SJSA1 (cell line): ENCODE results near the gene KLK8. TPM values are rescaled to one million over a fixed set of nuclear protein-coding genes. Genes with fewer than 3 reads are reported as not detected.
"Not testable (repeated sequence)": the region's sequence is repeated elsewhere in the genome, so short reads cannot be mapped to it uniquely, and the experiment has no call there.

Source experiments
- DNase-seq, 2 experiments: peaks; one replicate each; pipeline ENCODE4 v3.0.0-alpha.2; 2015 to 2020; ENCODE audit warnings: low spot score in 2 of 2, low read depth in 1 of 2
- H3K27ac ChIP-seq: fragments of 250-450 bp; sonication (Bioruptor Pico); 2 replicates; pipeline ENCODE4 v1.5.1; 2020; ENCODE audit warnings: mild to moderate bottlenecking, moderate library complexity
- H3K27me3 ChIP-seq: fragments of 250-450 bp; sonication (Bioruptor Pico); replicated peaks from 2 replicates; pipeline ENCODE4 v1.5.1; 2020; ENCODE audit warnings: mild to moderate bottlenecking, moderate library complexity
- H3K36me3 ChIP-seq: fragments of 250-450 bp; sonication (Bioruptor Pico); 2 replicates; pipeline ENCODE4 v1.5.1; 2020; ENCODE audit warnings: mild to moderate bottlenecking
- H3K4me1 ChIP-seq: fragments of 250-450 bp; sonication (Bioruptor Pico); replicated peaks from 2 replicates; pipeline ENCODE4 v1.6.1; 2021; ENCODE audit warnings: mild to moderate bottlenecking
- H3K4me3 ChIP-seq: fragments of 250-450 bp; sonication (Bioruptor Pico); 2 replicates; pipeline ENCODE4 v1.5.1; 2020; ENCODE audit warnings: mild to moderate bottlenecking
- H3K9me3 ChIP-seq: fragments of 250-450 bp; sonication (Bioruptor Pico); replicated peaks from 2 replicates; pipeline ENCODE4 v1.5.1; 2020; ENCODE audit warnings: mild to moderate bottlenecking
- total RNA-seq: library from RNA; depleted of rRNA; stranded (reverse); fragments of >200 nt; shearing (Covaris generic); gene quantifications from 2 replicates; pipeline ENCODE4 v1.2.3, GENCODE V29; 2014

The KLK8 gene
- total RNA-seq, 1 experiment from 2014 or later: not detected

DNA sequence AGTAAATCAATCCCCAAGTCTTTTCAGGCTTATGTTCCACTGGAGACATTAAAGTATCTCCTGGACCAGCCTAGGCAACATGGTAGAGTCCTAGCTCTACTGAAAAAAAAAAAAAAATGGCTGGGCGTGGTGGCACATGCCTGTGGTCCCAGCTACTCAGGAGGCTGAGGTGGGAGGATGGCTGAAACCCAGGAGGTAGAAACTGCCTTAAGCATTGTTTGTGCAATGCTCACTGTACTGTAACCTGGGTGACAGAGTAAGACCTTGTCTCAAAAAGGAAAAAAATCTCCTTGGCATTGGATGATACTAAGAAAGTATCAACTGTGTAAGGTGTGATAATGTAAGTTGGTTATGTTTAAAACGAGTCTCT, 8.8 kb downstream of the KLK8 start:
- no peak for DNase-seq

DNA sequence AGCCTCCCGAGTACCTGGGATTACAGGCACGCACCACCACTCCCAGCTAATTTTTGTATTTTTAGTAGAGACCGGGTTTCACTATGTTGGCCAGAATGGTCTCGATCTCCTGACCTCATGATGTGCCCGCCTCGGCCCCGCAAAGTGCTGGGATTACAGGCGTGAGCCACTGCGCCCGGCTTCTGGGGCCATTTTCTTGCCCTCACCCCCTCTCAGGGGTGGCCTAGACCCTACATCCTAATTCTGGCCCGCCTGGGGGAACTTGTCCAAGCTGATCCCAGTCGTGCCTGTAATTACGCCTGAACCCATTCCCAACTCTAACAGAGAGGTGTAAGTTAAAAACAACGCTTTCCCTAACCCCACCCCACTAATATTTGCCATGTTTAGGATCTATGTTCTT, 17.0 kb downstream of the KLK8 start:
- not testable (repeated sequence) for H3K36me3 ChIP-seq, H3K4me1 ChIP-seq, DNase-seq, H3K27ac ChIP-seq, H3K27me3 ChIP-seq, H3K9me3 ChIP-seq, H3K4me3 ChIP-seq

More for the DNA sequence above, 8.8 kb downstream of the KLK8 start:
- Histone ChIP-seq H3K27ac (no peak overlapping the region), H3K9me3 (no peaks in the 10 kb centered on the region), H3K36me3 (no peaks in the 10 kb centered on the region), H3K27me3 (no peaks in the 10 kb centered on the region), H3K4me1 (no peaks in the 10 kb centered on the region), H3K4me3 (no peak overlapping the region)

DNA sequence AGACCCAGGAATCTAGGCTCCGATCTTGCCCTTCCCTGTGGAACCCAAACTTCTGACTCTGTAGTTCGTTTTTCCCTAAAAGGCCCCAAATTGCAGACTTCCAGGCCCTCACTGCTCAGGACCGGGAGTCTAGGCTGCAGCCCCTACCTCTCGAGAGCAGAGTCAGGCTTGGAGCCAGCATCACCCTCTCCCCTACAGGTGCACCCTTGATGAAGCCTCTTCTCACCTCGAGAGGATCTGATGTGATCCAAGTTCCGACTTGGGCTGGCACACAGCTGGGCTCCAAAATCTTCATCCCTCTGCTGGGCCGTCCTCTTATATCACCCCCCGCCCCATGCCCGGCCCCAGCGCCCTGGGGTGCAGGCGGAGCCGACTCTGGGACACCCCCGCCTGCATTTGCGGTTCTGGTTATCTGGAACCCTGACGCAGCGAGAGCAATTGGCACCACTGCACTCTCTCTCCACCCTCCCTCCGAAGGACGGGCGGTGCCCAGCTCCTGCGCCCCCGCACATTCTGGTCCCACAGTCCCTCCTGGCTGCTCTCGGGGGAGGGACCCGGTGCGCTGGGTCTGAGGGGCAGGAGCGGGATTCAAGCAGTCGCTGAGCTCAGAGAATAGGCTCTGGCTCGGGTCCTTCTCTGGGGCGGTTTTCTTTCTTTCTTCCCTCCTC, 17.6 kb downstream of the KLK8 start, which contains the start of gene KLK7:
KLK7 (minus strand) TSS at position 293 of the 668 bp plus-strand sequence. CDS start 1,518 bp downstream, outside the sequence.
- Histone ChIP-seq H3K27ac (no peak within 1 kb of the TSS), H3K4me1 (no peaks in the 10 kb centered on the region), H3K27me3 (no peaks in the 10 kb centered on the region; the same call in none of the 2 replicates), H3K4me3 (no peak within 1 kb of the TSS), H3K36me3 (no peaks in the 10 kb centered on the region), H3K9me3 (no peaks in the 10 kb centered on the region)
- DNase-seq: no peak

DNA sequence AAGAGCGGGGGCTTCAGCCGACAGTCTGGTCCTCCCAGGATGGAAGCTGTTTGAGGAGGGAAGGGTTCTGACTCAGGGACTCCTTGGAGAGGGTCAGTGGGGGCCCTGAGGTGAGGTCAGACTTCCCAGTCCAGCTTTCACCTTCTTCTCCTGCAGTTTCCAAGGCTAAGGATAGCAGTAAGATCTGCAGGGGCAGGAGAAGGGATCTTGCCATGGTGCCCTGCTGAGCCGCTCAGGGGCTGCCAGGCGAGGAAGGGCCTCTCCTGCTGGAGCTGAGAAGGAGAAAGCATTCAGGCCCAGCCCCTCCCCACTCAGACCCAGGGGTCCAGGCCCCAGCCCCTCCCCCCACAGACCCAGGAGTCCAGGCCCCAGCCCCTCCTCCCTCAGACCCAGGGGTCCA, 19.2 kb downstream of the KLK8 start:
- no peak for DNase-seq
- no peak overlapping the region for H3K27ac ChIP-seq
- H3K4me1 ChIP-seq: no peaks in the 10 kb centered on the region

DNA sequence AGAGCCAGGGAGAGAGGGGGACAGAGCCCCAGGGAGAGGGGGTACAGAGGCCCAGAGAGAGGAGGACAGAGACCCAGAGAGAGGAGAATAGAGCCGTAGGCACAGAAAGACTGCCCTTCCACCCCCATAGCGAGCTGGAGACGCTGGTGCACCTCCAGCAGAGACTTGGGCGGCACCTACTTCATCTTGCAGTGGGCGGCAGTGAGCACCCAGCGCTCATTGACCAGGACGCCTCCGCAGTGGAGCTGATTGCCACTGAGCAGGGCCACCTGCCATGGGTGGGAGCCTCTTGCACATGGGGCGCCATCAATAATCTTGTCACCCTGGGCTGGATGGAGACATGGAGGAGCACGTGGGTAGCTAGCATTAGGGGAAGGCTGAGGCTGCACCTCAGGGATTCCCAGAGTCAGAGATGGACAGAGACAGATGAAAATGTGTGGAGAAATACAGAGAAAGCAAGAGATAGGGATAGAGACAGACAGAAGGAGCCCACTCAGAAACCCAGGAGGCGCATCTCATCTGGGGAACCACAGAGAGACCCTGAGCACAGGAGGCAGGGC, 19.7 kb downstream of the KLK8 start:
- Histone ChIP-seq H3K9me3 (no peaks in the 10 kb centered on the region), H3K27me3 (peaks cover 9% of the 10 kb centered on the region), H3K27ac (no peak overlapping the region), H3K4me1 (no peaks in the 10 kb centered on the region), H3K36me3 (no peaks in the 10 kb centered on the region), H3K4me3 (no peak overlapping the region)
- no peak for DNase-seq

More for the DNA sequence above, 19.2 kb downstream of the KLK8 start:
- no peaks in the 10 kb centered on the region for H3K36me3 ChIP-seq
- peaks cover 4% of the 10 kb centered on the region for H3K27me3 ChIP-seq
- no peaks in the 10 kb centered on the region for H3K9me3 ChIP-seq
- H3K4me3 ChIP-seq: no peak overlapping the region

DNA sequence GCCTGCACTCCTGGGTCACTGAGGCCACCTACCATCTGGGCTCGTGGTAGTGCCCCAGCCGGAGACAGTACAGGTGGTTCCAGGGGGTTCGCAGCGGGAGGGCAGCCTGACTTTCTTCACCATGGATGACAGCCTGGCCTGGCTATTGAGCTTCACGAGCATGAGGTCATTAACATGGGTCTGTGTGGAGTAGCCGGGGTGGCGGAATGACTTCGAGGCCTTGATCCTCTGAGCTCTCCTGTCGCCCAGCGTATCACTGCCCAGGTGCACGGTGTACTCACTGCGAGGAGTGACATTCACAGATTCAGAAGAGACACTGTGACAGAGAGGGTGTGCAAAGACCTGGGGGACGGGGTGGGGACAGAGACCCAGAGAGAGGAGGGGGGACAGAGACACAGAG, 21.2 kb downstream of the KLK8 start:
- Histone ChIP-seq H3K27me3 (peaks cover 10% of the 10 kb centered on the region), H3K36me3 (no peaks in the 10 kb centered on the region), H3K27ac (no peak overlapping the region), H3K4me1 (no peaks in the 10 kb centered on the region), H3K9me3 (no peaks in the 10 kb centered on the region), H3K4me3 (no peak overlapping the region)
- no peak for DNase-seq

DNA sequence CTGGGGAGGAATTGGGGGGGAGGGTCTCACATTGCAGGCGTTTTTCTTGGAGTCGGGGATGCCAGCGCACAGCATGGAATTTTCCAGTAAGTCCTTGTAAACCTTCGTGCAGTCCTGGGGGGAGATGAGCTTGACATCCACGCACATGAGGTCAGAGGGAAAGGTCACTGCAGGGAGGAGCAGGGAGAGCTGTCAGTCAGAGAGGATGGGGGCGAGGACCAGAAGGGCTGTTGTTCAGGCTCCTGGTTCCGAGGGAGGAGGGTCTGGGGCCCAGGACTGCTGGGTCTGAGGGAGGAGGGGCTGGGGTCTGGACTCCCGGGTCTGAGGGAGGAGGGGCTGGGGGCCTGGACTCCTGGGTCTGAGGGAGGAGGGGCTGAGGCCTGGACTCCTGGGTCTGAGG, 21.6 kb downstream of the KLK8 start:
- Histone ChIP-seq H3K4me1 (no peaks in the 10 kb centered on the region), H3K27ac (no peak overlapping the region), H3K27me3 (peaks cover 10% of the 10 kb centered on the region), H3K9me3 (no peaks in the 10 kb centered on the region), H3K4me3 (no peak overlapping the region), H3K36me3 (no peaks in the 10 kb centered on the region)
- DNase-seq: no peak

DNA sequence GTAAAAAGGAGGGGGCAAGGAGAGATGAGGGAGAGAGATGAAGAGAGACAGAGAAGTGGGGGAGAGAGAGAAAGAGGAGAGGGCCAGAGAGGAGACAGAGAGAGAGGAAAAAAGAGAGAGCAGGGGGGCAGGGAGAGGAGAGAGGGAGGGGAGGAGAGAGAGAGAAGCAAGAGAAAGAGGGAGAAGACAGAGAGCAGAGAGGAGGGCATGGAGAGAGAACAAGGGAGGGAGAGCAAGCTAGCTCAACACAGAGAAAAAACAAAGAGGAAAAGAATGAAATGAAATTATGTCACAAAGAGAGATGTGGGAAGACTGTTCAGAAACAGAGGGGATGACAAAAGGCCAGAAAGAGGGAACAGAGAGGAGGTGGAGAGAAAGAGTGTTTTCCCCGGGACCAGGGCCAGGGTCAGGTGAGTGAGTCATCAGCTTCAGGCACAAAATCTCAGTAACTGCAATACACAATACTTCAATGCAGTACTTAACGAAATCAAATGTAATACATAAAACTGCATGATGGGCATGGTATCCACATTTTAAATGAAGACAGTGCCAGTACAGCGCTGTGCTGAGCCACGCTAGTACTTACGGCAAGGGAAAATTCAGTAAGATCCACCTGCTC, 22.5 kb downstream of the KLK8 start:
- no peak overlapping the region for H3K27ac ChIP-seq
- H3K36me3 ChIP-seq: no peaks in the 10 kb centered on the region
- H3K4me1 ChIP-seq: no peaks in the 10 kb centered on the region
- DNase-seq: no peak
- H3K27me3 ChIP-seq: peaks cover 10% of the 10 kb centered on the region; the same call in 1 of the 2 replicates
- H3K4me3 ChIP-seq: no peak overlapping the region
- H3K9me3 ChIP-seq: no peaks in the 10 kb centered on the region

DNA sequence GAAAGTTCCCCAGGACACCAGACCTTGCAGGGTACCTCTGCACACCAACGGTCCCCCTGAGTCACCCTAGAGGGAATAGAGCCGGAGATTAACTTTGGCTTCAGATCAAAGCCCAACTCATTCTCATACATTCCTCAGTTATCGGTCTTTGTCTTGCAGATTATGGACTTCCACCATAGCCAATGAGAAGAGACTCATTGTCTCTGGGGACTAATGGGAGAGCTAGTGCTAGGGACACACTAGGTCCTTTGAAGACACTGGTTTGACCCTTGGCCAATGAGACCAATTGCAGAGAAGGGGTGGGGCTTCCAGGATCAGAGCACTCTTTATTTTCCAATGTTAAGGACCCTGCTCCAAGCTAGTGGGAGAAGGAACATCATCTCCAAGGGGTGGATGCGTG, 23.8 kb downstream of the KLK8 start:
- DNase-seq: no peak
- no peaks in the 10 kb centered on the region for H3K9me3 ChIP-seq
- H3K4me3 ChIP-seq: no peak overlapping the region
- H3K27ac ChIP-seq: no peak overlapping the region
- H3K27me3 ChIP-seq: 0 out of 2 replicates have a peak, but pooled peaks cover 10% of the 10 kb centered on the region
- no peaks in the 10 kb centered on the region for H3K4me1 ChIP-seq
- no peaks in the 10 kb centered on the region for H3K36me3 ChIP-seq

DNA sequence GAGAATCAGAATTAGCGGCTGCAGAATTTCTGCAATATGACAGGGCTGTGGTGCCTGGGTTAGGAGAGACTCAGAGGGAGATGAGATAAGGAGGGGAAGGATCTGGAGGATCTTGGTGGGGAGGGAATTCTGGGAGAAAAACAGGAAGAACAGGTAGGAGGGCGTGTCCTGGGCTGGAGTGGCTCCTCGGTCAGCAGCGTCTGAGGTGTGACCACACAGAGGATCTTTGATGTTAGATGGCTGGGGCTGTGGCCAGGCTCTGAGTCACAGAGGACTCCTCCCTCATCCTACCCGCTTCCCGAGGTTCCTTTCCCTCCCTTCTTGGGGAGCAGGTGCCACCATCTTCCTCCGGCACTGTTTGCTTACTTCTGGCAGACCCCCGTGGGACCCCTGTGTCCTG, 25.6 kb downstream of the KLK8 start:
- no peaks in the 10 kb centered on the region for H3K36me3 ChIP-seq
- DNase-seq: no peak
- no peaks in the 10 kb centered on the region for H3K4me1 ChIP-seq
- H3K27ac ChIP-seq: no peak overlapping the region
- H3K27me3 ChIP-seq: 0 out of 2 replicates have a peak, but pooled peaks cover 10% of the 10 kb centered on the region
- H3K4me3 ChIP-seq: no peak overlapping the region
- no peaks in the 10 kb centered on the region for H3K9me3 ChIP-seq

DNA sequence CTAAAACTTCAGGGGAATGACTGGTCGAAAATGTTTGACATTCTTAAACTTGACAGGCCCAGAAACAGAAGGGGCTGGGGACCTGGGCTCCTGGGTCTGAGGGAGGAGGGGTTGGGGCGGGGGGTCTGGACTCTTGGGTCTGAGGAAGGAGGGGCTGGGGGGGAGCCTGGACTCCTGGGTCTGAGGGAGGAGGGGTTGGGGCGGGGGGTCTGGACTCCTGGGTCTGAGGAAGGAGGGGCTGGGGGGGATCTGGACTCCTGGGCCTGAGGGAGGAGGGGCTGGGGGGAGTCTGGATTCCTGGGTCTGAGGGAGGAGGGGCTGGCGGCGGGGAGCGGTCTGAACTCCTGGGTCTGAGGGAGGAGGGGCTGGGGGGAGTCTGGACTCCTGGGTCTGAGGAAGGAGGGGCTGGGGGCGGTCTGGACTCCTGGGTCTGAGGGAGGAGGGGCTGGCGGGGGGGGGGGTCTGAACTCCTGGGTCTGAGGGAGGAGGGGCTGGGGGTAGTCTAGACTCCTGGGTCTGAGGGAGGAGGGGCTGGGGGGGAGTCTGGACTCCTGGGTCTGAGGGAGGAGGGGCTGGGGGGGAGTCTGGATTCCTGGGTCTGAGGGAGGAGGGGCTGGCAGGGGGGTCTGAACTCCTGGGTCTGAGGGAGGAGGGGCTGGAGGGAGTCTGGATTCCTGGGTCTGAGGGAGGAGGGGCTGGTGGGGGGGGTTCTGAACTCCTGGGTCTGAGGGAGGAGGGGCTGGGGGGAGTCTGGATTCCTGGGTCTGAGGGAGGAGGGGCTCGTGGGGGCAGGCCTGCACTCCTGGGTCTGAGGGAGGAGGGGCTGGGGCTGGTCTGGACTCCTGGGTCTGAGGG, 26.5 kb downstream of the KLK8 start:
- DNase-seq: no peak
- Histone ChIP-seq H3K4me3 (no peak overlapping the region), H3K36me3 (no peaks in the 10 kb centered on the region), H3K4me1 (no peaks in the 10 kb centered on the region), H3K27ac (no peak overlapping the region), H3K27me3 (0 out of 2 replicates have a peak, but pooled peaks cover 10% of the 10 kb centered on the region), H3K9me3 (no peaks in the 10 kb centered on the region)

DNA sequence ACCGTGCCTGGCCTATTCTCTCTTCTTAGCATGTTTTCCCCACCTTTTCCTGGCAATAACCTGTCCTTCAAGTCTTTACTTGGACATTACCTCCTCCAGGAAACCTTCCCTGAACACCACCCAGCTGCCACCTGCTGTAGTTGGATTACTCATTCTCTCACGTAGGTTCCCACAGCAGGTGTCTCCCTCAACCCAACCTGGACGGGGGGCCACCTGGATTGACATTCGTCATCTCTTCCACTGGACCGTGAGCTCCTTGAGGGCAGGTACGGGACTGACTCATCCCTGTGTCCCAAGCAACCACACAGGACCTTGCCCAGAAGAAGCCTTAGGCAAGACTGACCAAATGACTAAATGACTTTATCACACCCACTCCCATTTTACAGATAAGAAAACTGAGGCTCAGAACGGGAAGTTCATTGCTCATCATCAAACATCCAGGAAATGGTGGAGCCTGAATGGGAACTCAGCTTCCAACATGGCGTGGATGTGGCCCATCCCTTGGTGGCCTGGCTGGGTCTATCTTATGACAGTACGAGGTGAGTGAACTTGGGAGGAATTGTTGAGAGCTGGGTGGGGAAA, 28.5 kb downstream of the KLK8 start:
- H3K9me3 ChIP-seq: no peaks in the 10 kb centered on the region
- H3K4me3 ChIP-seq: no peak overlapping the region
- peaks cover 14% of the 10 kb centered on the region; the same call in 1 of the 2 replicates for H3K27me3 ChIP-seq
- no peaks in the 10 kb centered on the region for H3K36me3 ChIP-seq
- DNase-seq: no peak
- H3K4me1 ChIP-seq: no peaks in the 10 kb centered on the region
- no peak overlapping the region for H3K27ac ChIP-seq

DNA sequence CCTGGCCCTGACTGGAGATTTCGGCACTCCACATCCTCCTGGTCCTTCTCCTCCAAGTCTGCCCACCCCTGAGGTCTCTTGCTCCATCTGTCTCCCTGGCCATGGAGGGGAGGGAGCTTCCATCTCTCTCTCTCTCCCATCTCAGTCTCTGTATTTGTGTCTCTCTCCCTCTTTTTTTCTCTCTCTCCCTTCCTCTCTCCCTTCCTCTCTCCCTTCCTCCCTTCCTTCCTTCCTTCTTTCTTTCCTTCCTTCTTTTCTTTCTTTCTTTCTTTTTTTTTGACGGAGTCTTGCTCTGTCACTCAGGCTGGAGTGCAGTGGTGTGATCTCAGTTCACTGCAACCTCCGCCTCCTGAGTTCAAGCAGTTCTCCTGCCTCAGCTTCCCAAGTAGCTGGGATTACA, 31.6 kb downstream of the KLK8 start:
- H3K27ac ChIP-seq, H3K9me3 ChIP-seq, H3K4me3 ChIP-seq, H3K27me3 ChIP-seq, H3K4me1 ChIP-seq, H3K36me3 ChIP-seq, DNase-seq: not testable (repeated sequence)
